OCI-LY3 (cell line): ENCODE measurements around the gene SELE.

Source experiments
- EZH2phosphoT487 ChIP-seq: fragments of 200-600 bp; shearing (Covaris generic); IDR thresholded peaks from 2 replicates; pipeline ENCODE4 v1.6.1; 2018; ENCODE audit warnings: antibody characterized with exemption, mixed run types, low read depth
- TF ChIP-seq, protein P1 (sequence below): fragments of 200-600, 300-600 bp; sonication (generic); IDR thresholded peaks from 2 replicates; pipeline ENCODE4 v1.5.1; 2014; ENCODE audit warnings: antibody characterized with exemption, low read length, low read depth

GRCh38 chr1:169765580-169766331, 31.9 kb upstream of the SELE start:
- TF ChIP-seq, protein P1, sequence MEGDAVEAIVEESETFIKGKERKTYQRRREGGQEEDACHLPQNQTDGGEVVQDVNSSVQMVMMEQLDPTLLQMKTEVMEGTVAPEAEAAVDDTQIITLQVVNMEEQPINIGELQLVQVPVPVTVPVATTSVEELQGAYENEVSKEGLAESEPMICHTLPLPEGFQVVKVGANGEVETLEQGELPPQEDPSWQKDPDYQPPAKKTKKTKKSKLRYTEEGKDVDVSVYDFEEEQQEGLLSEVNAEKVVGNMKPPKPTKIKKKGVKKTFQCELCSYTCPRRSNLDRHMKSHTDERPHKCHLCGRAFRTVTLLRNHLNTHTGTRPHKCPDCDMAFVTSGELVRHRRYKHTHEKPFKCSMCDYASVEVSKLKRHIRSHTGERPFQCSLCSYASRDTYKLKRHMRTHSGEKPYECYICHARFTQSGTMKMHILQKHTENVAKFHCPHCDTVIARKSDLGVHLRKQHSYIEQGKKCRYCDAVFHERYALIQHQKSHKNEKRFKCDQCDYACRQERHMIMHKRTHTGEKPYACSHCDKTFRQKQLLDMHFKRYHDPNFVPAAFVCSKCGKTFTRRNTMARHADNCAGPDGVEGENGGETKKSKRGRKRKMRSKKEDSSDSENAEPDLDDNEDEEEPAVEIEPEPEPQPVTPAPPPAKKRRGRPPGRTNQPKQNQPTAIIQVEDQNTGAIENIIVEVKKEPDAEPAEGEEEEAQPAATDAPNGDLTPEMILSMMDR = no peak
- no peak for TF ChIP-seq EZH2phosphoT487
